ENCODE data around the gene FYN.

DNA sequence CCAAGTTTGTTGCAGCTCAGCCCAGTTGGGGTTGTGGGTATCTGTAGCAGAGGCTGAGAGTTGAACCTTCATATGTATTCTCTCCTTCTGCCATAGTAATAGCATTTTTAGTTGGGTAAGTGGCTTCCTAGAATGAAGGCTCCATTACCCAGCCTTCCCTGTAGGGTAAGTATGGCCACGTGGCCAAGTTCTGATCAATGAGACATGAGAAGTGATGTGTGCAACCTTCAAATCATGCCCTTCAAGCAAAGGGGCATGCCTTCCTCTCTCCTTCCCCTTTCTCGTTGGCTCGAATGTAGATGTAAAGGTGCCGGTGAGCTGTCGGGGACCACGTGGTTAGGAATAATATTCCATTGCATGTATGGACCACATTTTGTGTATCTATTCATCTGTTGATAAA lies 254.8 kb downstream of the FYN start:
- TF ChIP-seq, protein P1, sequence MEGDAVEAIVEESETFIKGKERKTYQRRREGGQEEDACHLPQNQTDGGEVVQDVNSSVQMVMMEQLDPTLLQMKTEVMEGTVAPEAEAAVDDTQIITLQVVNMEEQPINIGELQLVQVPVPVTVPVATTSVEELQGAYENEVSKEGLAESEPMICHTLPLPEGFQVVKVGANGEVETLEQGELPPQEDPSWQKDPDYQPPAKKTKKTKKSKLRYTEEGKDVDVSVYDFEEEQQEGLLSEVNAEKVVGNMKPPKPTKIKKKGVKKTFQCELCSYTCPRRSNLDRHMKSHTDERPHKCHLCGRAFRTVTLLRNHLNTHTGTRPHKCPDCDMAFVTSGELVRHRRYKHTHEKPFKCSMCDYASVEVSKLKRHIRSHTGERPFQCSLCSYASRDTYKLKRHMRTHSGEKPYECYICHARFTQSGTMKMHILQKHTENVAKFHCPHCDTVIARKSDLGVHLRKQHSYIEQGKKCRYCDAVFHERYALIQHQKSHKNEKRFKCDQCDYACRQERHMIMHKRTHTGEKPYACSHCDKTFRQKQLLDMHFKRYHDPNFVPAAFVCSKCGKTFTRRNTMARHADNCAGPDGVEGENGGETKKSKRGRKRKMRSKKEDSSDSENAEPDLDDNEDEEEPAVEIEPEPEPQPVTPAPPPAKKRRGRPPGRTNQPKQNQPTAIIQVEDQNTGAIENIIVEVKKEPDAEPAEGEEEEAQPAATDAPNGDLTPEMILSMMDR (IDR thresholded peaks at IDR 0.05), result no peak
- TF ChIP-seq POLR2A (IDR thresholded peaks at IDR 0.05), result no peak
